ENCODE data around the gene FNBP1. TPM values are rescaled to one million over a fixed set of nuclear protein-coding genes. Genes with fewer than 3 reads are reported as not detected.
"Not testable (repeated sequence)": the region's sequence is repeated elsewhere in the genome, so short reads cannot be mapped to it uniquely, and the experiment has no call there.

The FNBP1 gene
- total RNA-seq, 1 donor from 2014 or later, result 22.6 TPM

- DNase-seq (ENCODE audit: low spot score), result no peak
- intact Hi-C loops (cut with DNase I), result no loop called here
These were observed 18.4 kb downstream of the FNBP1 start for GRCh38 chr9:130024597-130024994.

DNA sequence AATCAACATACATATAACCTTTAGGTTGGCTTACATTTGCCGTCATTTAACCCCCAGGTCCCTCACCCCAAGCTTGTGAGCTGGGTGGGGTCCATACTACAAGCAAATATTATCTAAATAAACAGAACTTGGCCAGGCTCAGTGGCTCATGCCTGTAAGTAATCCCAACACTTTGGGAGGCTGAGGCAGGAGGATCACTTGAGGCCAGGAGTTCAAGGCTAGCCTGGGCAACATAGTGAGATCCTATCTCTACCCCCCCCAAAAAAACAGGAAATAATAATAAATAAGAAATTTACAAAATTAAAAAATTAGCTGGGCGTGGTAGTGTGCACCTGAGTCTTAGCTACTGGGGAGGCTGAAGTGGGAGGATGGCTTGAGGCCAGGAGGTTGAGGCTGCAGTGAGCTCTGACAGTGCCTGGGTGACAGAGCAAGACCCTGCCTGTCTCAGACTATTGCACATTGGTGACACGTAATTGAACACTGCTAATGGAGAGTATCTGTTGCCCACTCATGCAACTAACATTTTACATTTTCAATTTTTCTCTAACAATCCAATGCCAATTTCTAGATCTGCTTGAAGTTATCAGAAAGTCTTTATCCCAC, 18.9 kb downstream of the FNBP1 start:
- intact Hi-C loops (cut with DNase I), result no loop called here
- no peak for DNase-seq (ENCODE audit: low spot score)

DNA sequence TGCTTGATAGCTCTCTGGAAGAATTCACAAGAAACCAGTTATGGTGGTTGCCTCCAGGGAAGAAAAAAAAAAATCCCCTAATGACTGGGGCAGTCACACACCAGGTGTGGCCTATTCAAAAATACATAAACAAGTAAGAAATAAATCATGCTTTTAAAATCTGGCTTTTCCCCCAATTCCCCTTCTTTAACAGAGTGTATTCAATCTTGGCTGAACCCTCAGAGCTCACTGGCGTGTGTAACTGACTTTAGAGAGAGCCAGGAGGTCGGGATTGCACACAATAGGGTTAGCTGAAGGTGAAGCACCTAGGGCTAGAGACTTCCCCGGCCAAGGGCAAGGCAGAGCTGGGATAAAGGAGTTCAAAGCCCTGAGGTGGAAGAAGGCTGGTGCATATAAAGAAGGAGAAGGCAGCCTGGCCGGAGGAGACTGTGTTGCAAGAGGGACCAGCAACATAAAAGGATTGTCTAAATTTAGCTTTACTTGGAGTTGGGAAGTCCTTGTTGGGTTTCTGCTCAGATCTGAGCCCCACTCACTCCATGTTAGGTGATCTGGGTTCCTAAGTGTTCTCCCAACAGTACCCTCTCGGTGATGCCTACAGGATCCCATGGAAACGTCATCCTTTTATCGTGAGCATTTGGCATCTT, 19.7 kb downstream of the FNBP1 start:
- intact Hi-C loops (cut with DNase I), result no loop called here
- DNase-seq (ENCODE audit: low spot score), result no peak

DNA sequence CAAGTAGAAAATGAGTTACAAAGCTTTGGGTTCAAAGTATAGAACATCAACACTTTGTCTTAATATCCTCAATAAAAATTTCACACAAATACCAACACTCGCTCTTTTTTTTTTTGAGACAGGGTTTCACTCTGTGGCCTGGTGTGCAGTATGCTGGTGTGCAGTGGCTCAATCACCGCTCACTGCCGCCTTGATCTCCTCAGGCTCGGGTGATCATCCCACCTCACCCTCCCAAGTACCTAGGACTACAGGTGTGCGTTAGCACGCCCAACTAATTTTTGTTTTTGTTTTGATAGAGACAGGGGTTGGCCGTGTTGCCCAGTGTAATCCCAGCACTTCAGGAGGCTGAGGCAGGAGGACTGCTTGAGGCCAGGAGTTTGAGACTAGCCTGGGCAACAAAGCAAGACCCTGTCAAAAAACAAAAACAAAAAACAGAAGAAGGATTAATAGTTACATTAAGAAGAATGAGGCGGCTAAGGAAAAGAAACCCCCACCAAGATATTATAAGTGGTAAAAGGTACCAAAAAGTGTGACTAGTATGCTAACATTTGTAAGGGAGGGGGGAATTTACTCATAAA, 20.3 kb downstream of the FNBP1 start:
- intact Hi-C loops (cut with DNase I), result no loop called here
- no peak for DNase-seq (ENCODE audit: low spot score)

DNA sequence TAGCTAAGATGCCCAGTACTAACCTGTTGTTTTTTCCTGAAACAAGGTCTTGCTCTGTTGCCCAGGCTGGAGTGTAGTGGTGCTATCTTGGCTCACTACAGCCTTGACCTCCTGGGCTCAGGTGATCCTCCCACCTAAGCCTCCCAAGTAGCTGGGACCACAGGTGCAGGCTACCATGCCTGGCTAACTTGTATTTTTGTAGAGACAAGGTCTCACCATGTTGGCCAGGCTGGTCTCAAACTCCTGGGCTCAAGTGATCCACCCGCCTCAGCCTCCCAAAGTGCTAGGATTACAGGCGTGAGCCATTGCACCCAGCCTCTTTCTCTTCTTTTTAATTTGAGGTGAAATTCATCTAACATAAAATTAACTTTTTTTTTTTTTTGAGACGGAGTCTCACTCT, 21.1 kb downstream of the FNBP1 start:
- intact Hi-C loops (cut with DNase I); DNase-seq (ENCODE audit: low spot score): not testable (repeated sequence)

DNA sequence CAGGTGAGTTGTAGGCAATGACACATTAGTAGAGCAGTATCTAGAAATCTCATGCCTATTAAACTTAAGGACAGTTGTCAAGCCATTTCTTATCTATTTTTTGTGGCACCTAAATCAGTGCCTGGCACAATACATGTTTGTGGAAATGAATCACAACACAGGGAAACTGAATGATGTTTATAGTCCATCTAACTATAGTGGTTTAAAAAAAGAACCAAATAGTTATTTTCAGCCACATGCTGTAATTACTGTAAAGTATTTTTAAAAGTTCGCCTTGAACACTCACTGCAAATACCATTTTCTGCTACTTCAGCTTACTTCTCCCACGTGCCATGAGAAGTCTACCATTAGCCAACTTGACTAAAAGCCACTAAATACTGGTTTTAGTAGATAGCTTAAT, 21.9 kb downstream of the FNBP1 start:
- intact Hi-C loops (cut with DNase I), result no loop called here
- no peak for DNase-seq (ENCODE audit: low spot score)

- no peak for DNase-seq (ENCODE audit: low spot score)
- intact Hi-C loops (cut with DNase I), result no loop called here
These were observed 22.4 kb downstream of the FNBP1 start for GRCh38 chr9:130020618-130021017.

DNA sequence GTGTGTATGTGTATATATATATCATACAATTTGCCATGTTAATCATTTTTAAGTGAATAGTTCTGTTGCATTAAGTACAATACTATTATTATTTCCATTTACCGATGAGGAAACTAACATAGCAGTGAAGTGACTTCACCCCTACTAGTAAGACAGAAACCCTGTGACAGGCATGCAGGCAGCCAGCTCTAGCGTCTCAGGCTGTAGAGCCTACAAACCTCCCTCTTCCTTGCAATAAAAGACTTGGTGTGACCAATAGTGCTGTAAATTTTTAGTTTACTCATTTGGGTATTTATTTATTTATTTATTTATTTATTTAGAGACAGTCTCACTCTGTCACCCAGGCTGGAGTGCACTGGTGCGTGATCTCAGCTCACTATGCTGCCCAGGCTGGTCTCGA, 24.7 kb downstream of the FNBP1 start:
- intact Hi-C loops (cut with DNase I), result no loop called here
- no peak for DNase-seq (ENCODE audit: low spot score)

DNA sequence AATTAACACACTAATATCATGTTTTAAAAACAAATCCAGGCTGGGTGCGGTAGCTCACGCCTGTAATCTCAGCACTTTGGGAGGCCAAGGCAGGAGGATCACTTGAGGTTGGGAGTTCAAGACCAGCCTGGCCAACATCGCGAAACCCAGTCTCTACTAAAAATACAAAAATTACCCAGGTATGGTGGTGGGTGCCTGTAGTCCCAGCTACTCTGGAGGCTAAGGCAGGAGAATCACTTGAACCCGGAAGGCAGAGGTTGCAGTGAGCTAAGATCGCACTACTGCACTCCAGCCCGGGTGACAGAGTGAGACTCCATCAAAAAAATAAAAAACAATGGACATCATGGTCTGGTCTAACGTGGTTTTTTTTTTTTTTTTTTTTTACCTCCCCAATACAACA, 25.5 kb downstream of the FNBP1 start:
- intact Hi-C loops (cut with DNase I); DNase-seq (ENCODE audit: low spot score): not testable (repeated sequence)

GRCh38 chr9:130017076-130017475, 25.9 kb downstream of the FNBP1 start:
- intact Hi-C loops (cut with DNase I), result no loop called here
- DNase-seq (ENCODE audit: low spot score), result no peak

- DNase-seq (ENCODE audit: low spot score), result no peak
- intact Hi-C loops (cut with DNase I), result no loop called here
These were observed 27.5 kb downstream of the FNBP1 start for GRCh38 chr9:130015353-130016019.

DNA sequence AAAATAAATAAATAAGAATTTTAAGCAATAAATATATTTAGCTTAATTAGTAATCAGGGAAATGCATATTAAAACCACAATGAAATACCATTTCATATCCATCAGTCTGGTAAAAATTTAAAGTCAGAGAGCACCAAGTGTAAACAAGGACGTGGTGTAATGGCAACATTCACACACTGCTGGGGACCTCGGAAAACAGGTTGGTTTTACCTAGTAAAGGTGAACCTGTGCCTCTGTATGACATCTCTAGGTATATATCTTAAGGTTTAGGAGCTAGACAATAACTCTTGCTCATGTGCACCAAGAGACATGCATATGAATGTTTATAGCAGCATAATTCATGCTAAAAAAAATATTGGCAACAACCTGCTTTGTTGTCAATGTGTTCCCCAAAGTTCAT, 29.7 kb downstream of the FNBP1 start:
- DNase-seq (ENCODE audit: low spot score), result no peak
- intact Hi-C loops (cut with DNase I), result no loop called here

- intact Hi-C loops (cut with DNase I), result no loop called here
- DNase-seq (ENCODE audit: low spot score), result no peak
These were observed 32.6 kb downstream of the FNBP1 start for GRCh38 chr9:130010151-130010988.

- intact Hi-C loops (cut with DNase I), result not testable (repeated sequence)
These were observed 33.4 kb downstream of the FNBP1 start for GRCh38 chr9:130009546-130009945.

GRCh38 chr9:130008538-130008937, 34.5 kb downstream of the FNBP1 start:
- no peak for DNase-seq (ENCODE audit: low spot score)
- intact Hi-C loops (cut with DNase I), result no loop called here

More at GRCh38 chr9:130009546-130009945, 33.4 kb downstream of the FNBP1 start:
- not testable (repeated sequence) for DNase-seq (ENCODE audit: low spot score)

GRCh38 chr9:130006952-130007351, 36.0 kb downstream of the FNBP1 start:
- DNase-seq (ENCODE audit: low spot score); intact Hi-C loops (cut with DNase I): not testable (repeated sequence)

DNA sequence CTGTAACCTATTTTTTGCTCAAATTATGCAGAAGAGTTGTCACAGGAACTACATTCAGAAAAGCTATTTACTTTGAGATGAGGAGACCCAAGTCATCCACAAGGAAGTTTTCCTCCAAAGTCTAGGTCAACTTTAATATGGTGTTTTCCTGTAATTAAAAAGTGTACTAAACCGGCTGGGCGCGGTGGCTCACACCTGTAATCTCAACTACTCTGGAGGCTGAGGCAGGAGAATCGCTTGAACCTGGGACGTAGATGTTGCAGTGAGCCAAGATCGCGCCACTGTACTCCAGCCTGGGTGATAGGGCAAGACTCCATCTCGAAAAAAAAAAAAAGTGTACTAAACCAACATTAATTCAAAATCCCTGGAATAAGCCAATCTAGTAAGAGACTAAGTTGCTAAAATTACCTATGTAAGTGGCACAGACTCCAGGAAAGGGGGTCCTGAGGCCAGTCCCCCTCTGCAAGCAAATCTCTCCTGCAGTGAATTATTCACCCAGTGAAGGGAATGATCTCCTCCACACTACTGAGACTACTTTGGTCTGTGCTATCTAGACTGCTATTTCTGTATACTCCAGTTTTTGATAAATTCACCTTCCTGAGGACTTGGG, 38.9 kb downstream of the FNBP1 start:
- no peak for DNase-seq (ENCODE audit: low spot score)

DNA sequence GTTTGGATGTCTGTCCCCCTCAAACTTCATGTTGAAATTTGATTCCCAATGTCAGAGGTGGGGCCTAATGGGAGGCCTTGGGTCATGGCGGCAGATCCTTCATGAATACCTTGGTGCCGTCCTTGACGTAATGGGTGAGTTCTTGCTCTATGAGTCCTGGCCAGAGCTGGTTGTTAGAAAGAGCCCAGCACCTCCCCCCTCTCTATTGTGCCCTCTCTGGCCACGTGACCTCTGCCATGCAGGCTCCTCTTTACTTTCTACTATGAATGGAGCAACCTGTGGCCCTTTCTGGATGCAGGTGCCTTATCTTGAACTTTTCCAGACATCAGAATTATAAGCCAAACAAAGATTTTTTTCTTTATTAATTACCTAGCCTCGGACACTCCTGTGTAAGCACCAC, 40.7 kb downstream of the FNBP1 start:
- DNase-seq (ENCODE audit: low spot score), result no peak
- intact Hi-C loops (cut with DNase I), result no loop called here

More for the DNA sequence above, 38.9 kb downstream of the FNBP1 start:
- intact Hi-C loops (cut with DNase I), result no loop called here

DNA sequence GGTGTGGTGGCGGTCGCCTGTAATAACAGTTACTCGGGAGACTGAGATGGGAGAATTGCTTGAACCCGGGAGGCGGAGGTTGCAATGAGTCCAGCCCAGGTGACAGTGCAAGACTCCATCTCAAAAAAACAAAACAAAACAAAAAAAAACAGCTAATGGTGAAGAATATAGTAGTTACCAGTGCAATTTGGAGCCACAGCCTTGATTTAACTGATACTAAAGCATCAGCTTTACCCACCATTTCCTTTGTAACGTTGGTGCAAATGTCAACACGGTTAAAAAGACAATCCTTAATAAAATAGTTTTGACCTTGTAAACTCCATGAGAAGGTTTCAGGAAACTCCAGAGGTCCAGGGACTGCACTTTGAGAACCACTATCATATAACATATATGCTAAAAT, 41.8 kb downstream of the FNBP1 start:
- no peak for DNase-seq (ENCODE audit: low spot score)
- intact Hi-C loops (cut with DNase I), result no loop called here
